Measurements from ENCODE around the gene PSMD5. TPM values are rescaled to one million over a fixed set of nuclear protein-coding genes. Genes with fewer than 3 reads are reported as not detected.

PSMD5 gene
- total RNA-seq, 6 experiments from 2014 or later = 56.9 to 63.2 (median 60.1) TPM

DNA sequence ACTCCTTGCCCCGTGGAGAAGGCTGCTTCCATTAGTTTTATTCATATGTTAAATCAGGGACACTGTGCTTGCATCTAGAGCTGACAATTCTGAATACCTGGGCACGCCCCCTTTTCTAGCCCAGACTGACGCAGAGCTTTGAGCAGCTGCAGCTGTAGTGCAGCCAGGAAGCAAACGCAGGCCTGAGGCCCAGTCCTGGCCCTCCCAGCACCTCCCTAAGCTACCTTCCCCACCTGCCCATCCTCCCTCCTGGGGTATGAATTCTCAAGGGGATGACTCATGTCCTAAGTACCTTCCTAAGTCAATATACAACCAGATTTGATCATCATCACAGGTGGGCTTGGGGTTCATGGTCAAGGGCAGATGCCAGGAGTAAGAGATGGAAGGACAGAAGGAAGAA is 30.8 kb upstream of the PSMD5 start:
- H3K4me1 Mint-ChIP-seq (ENCODE audit: low read depth) = peaks cover 48% of the 10 kb centered on the region
- DNase-seq = no peak

GRCh38 chr9:120872791-120873502 is 30.2 kb upstream of the PSMD5 start:
- peaks cover 35% of the 10 kb centered on the region for H3K36me3 Mint-ChIP-seq (ENCODE audit: low read depth)
- H3K27ac Mint-ChIP-seq = peak overlapping the region; percentile 47; the same call in 1 of the 2 replicates
- H3K4me3 Mint-ChIP-seq = no peak overlapping the region
- TF ChIP-seq CTCF (IDR thresholded peaks at IDR 0.05) = no peak
- H3K9me3 Mint-ChIP-seq = no peaks in the 10 kb centered on the region
- H3K27me3 Mint-ChIP-seq (ENCODE audit: insufficient read depth) = peaks cover 1% of the 10 kb centered on the region; the same call in 1 of the 2 replicates
- peaks cover 47% of the 10 kb centered on the region for H3K4me1 Mint-ChIP-seq (ENCODE audit: low read depth)
- DNase-seq = no peak

More for the DNA sequence above, 30.8 kb upstream of the PSMD5 start:
- peaks cover 3% of the 10 kb centered on the region for H3K27me3 Mint-ChIP-seq (ENCODE audit: insufficient read depth)
- peak overlapping the region; percentile 47; the same call in 1 of the 2 replicates for H3K27ac Mint-ChIP-seq
- no peak for TF ChIP-seq CTCF (IDR thresholded peaks at IDR 0.05)
- no peak overlapping the region for H3K4me3 Mint-ChIP-seq
- H3K9me3 Mint-ChIP-seq = no peaks in the 10 kb centered on the region
- H3K36me3 Mint-ChIP-seq (ENCODE audit: low read depth) = peaks cover 31% of the 10 kb centered on the region

- DNase-seq = no peak
- no peak for TF ChIP-seq CTCF (IDR thresholded peaks at IDR 0.05)
Observed at GRCh38 chr9:120870206-120870605, 27.5 kb upstream of the PSMD5 start.

GRCh38 chr9:120869726-120870125 is 27.0 kb upstream of the PSMD5 start:
- Mint-ChIP-seq H3K36me3 (ENCODE audit: low read depth) (peaks cover 26% of the 10 kb centered on the region), H3K9me3 (no peaks in the 10 kb centered on the region), H3K27ac (no peak overlapping the region), H3K4me3 (no peak overlapping the region), H3K27me3 (ENCODE audit: insufficient read depth) (no peaks in the 10 kb centered on the region; the same call in 1 of the 2 replicates), H3K4me1 (ENCODE audit: low read depth) (peaks cover 29% of the 10 kb centered on the region)
- no peak for DNase-seq
- no peak for TF ChIP-seq CTCF (IDR thresholded peaks at IDR 0.05)

More at GRCh38 chr9:120870206-120870605, 27.5 kb upstream of the PSMD5 start:
- Mint-ChIP-seq H3K9me3 (no peaks in the 10 kb centered on the region), H3K27me3 (ENCODE audit: insufficient read depth) (no peaks in the 10 kb centered on the region; the same call in 1 of the 2 replicates), H3K27ac (no peak overlapping the region), H3K4me1 (ENCODE audit: low read depth) (peaks cover 34% of the 10 kb centered on the region), H3K36me3 (ENCODE audit: low read depth) (peaks cover 29% of the 10 kb centered on the region), H3K4me3 (no peak overlapping the region)

DNA sequence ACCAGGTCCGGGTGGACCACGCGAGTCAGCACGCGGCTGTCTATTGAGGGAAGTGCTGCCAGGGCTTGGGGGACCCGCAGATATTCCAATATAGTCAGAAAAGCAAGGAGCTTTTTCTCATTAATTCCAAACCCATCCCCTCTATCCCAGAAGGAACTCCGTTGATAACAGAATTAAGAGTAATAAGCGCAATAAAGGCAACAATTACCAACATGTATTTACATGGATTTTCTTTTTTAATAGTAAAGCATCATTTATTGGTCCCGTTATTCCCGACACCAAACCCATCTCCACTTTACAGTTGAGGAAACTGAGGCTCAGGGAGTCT is 26.6 kb upstream of the PSMD5 start:
- Mint-ChIP-seq H3K27ac (peak overlapping the region; percentile 81), H3K36me3 (ENCODE audit: low read depth) (peaks cover 26% of the 10 kb centered on the region), H3K27me3 (ENCODE audit: insufficient read depth) (no peaks in the 10 kb centered on the region; the same call in 1 of the 2 replicates), H3K4me1 (ENCODE audit: low read depth) (peaks cover 25% of the 10 kb centered on the region), H3K4me3 (peak overlapping the region; percentile 88), H3K9me3 (no peaks in the 10 kb centered on the region)
- TF ChIP-seq CTCF (IDR thresholded peaks at IDR 0.05) = peak; percentile 15; the same call in 1 of the 2 replicates
- no peak for DNase-seq
